SK-N-SH (cell line): ENCODE results near the gene THSD8. TPM values are rescaled to one million over a fixed set of nuclear protein-coding genes. Genes with fewer than 3 reads are reported as not detected.

Experiments used
- CTCF ChIA-PET: fragments of 300-600, 350-600 bp; formaldehyde crosslinking; extraction: SDS; loops from one replicate; lab custom pipeline; 2021; lab: Yijun Ruan, JAX
- POLR2A ChIA-PET: fragments of 350-600 bp; sonication (Branson Sonifier 250); formaldehyde crosslinking; extraction: SDS; loops from one replicate; lab custom pipeline; 2020; ENCODE audit warnings: antibody characterized with exemption, inconsistent platforms; lab: Yijun Ruan, JAX
- DNase-seq: peaks from one replicate; pipeline ENCODE4 v3.0.0; 2012
- H2AFZ ChIP-seq: fragments of 200-600 bp; sonication (generic); 2 replicates; pipeline ENCODE4 v1.8.1; 2016; ENCODE audit warnings: antibody characterized with exemption, mild to moderate bottlenecking, low read depth
- H3F3A ChIP-seq: fragments of 200-600 bp; sonication (generic); replicated peaks from 2 replicates; pipeline ENCODE3; 2016; ENCODE audit warnings: antibody characterized with exemption, mild to moderate bottlenecking; ENCODE audit not compliant: insufficient read depth
- H3K27ac ChIP-seq, 2 experiments: fragments of 200-500 bp in 1 of 2; fragments of 200-600 bp in 1 of 2; sonication (Bioruptor generic) in 1 of 2; sonication (generic), shearing (Covaris generic) in 1 of 2; 2 replicates each; pipeline versions ENCODE4 v1.5.1 to v1.6.1; 2014 to 2016; ENCODE audit warnings: low read depth in 2 of 2, inconsistent platforms in 1 of 2, low read length in 1 of 2, mild to moderate bottlenecking in 1 of 2, mixed read lengths in 1 of 2
- H3K27me3 ChIP-seq: fragments of 200-600 bp; sonication (generic), shearing (Covaris generic); 2 replicates; pipeline ENCODE4 v1.6.1; 2016; ENCODE audit warnings: mixed run types; ENCODE audit not compliant: insufficient read depth
- H3K36me3 ChIP-seq, 2 experiments: fragments of 200-500 bp in 1 of 2; fragments of 200-600 bp in 1 of 2; sonication (Bioruptor generic) in 1 of 2; sonication (generic) in 1 of 2; replicated peaks in 1 of 2; 2 replicates each; pipeline versions ENCODE3 to v1.5.1; 2014 to 2016; ENCODE audit warnings: low read length in 1 of 2, mild to moderate bottlenecking in 1 of 2; ENCODE audit not compliant: insufficient read depth in 2 of 2, control insufficient read depth in 1 of 2
- H3K4me1 ChIP-seq, 2 experiments: fragments of 200-500 bp in 1 of 2; fragments of 200-600 bp in 1 of 2; sonication (Bioruptor generic) in 1 of 2; sonication (generic), shearing (Covaris generic) in 1 of 2; 2 replicates each; pipeline versions ENCODE4 v1.5.1 to v1.6.1; 2014 to 2016; ENCODE audit warnings: low read depth in 1 of 2, low read length in 1 of 2, mixed run types in 1 of 2; ENCODE audit not compliant: insufficient read depth in 2 of 2, control insufficient read depth in 1 of 2
- H3K4me2 ChIP-seq: fragments of 200-600 bp; sonication (generic), shearing (Covaris generic); 2 replicates; pipeline ENCODE4 v1.6.1; 2017; ENCODE audit warnings: mixed run types
- H3K4me3 ChIP-seq, 2 experiments: fragments of 200-500 bp in 1 of 2; fragments of 200-600 bp in 1 of 2; sonication (Bioruptor generic) in 1 of 2; sonication (generic), shearing (Covaris generic) in 1 of 2; 2 replicates each; pipeline versions ENCODE4 v1.5.1 to v1.8.1; 2014 to 2016; ENCODE audit warnings: low read depth in 2 of 2, inconsistent platforms in 1 of 2, low read length in 1 of 2, mild to moderate bottlenecking in 1 of 2, mixed read lengths in 1 of 2, moderate library complexity in 1 of 2
- H3K79me2 ChIP-seq: fragments of 200-600 bp; sonication (generic); 2 replicates; pipeline ENCODE4 v1.8.1; 2017; ENCODE audit warnings: mild to moderate bottlenecking; ENCODE audit not compliant: insufficient read depth
- H3K9ac ChIP-seq: fragments of 200-600 bp; sonication (generic); 2 replicates; pipeline ENCODE4 v1.6.1; 2017; ENCODE audit warnings: mixed run types
- H3K9me2 ChIP-seq: fragments of 200-600 bp; sonication (generic); 2 replicates; pipeline ENCODE4 v1.6.1; 2017; ENCODE audit warnings: mixed run types
- H3K9me3 ChIP-seq: fragments of 200-600 bp; sonication (generic); 2 replicates; pipeline ENCODE4 v1.6.1; 2017; ENCODE audit warnings: mixed run types, mild to moderate bottlenecking, moderate library complexity
- H4K20me1 ChIP-seq: fragments of 200-600 bp; sonication (generic); 2 replicates; pipeline ENCODE4 v1.6.1; 2017; ENCODE audit warnings: mild to moderate bottlenecking, mixed run types; ENCODE audit not compliant: insufficient read depth
- CHD2 ChIP-seq: fragments of 150-350 bp; IDR thresholded peaks from 2 replicates; pipeline ENCODE4 v1.6.1; 2018; ENCODE audit warnings: low read length; ENCODE audit not compliant: partially characterized antibody
- ELF1 ChIP-seq: IDR thresholded peaks from 2 replicates; pipeline ENCODE4 v1.4.0; 2012
- EP300 ChIP-seq, 2 experiments: IDR thresholded peaks; 2 replicates each; pipeline versions ENCODE4 v1.4.0 to v1.6.1; 2012; ENCODE audit warnings: borderline replicate concordance in 1 of 2, low read depth in 1 of 2, low read length in 1 of 2
- EZH2phosphoT487 ChIP-seq: fragments of 200-600 bp; sonication (generic); IDR thresholded peaks from 2 replicates; pipeline ENCODE4 v1.6.1; 2017; ENCODE audit warnings: low read depth, mixed run types, mild to moderate bottlenecking, antibody characterized with exemption, moderate library complexity, borderline replicate concordance
- FOXJ3 ChIP-seq: sonication (generic); formaldehyde crosslinking; IDR thresholded peaks from 2 replicates; pipeline ENCODE4 v1.5.1; 2020; ENCODE audit warnings: mild to moderate bottlenecking, missing genetic modification reagents
- GATA2 ChIP-seq: sonication (generic); formaldehyde crosslinking; IDR thresholded peaks from 2 replicates; pipeline ENCODE4 v1.5.0; 2020; ENCODE audit warnings: mild to moderate bottlenecking, missing genetic modification reagents
- MAX ChIP-seq: IDR thresholded peaks from 2 replicates; pipeline ENCODE4 v1.4.0; 2012; ENCODE audit warnings: low read depth
- MXI1 ChIP-seq: IDR thresholded peaks from 2 replicates; pipeline ENCODE4 v1.6.1; 2012; ENCODE audit warnings: mild to moderate bottlenecking, low read depth, low read length, improper control_type of control experiment
- NRF1 ChIP-seq: IDR thresholded peaks from 2 replicates; pipeline ENCODE4 v1.6.1; 2012; ENCODE audit warnings: low read depth, mild to moderate bottlenecking, low read length
- POLR2AphosphoS5 ChIP-seq: IDR thresholded peaks from 2 replicates; pipeline ENCODE4 v1.6.1; 2012; ENCODE audit warnings: low read depth, low read length
- REST ChIP-seq: IDR thresholded peaks from 2 replicates; pipeline ENCODE4 v1.6.1; 2012; ENCODE audit warnings: mild to moderate bottlenecking, low read depth, low read length, moderate library complexity
- RXRA ChIP-seq: IDR thresholded peaks from 2 replicates; pipeline ENCODE4 v1.4.0; 2012; ENCODE audit warnings: low read depth, mild to moderate bottlenecking, borderline replicate concordance
- TAF1 ChIP-seq: IDR thresholded peaks from 2 replicates; pipeline ENCODE4 v1.6.1; 2012; ENCODE audit warnings: low read depth, mild to moderate bottlenecking, low read length, moderate library complexity, borderline replicate concordance
- USF1 ChIP-seq: IDR thresholded peaks from 2 replicates; pipeline ENCODE4 v1.4.0; 2012; ENCODE audit warnings: low read depth, borderline replicate concordance
- YY1 ChIP-seq: IDR thresholded peaks from 2 replicates; pipeline ENCODE4 v1.4.0; 2012; ENCODE audit warnings: low read depth, mild to moderate bottlenecking
- WGBS: methylation state at CpG from one replicate; pipeline ENCODE4 v1.1.6; 2017; ENCODE audit warnings: low lambda C conversion rate; 5-methylcytosine and 5-hydroxymethylcytosine counted together
- polyA plus RNA-seq, 3 experiments: library from polyadenylated mRNA; depleted of rRNA; stranded (reverse); fragments of >200 nt; gene quantifications; 2 replicates each; pipeline ENCODE4 v1.2.3, GENCODE V29; 2012

THSD8 gene
- polyA plus RNA-seq, 1 of the 3 experiments (the other 2 are of a cell fraction) = not detected

DNA sequence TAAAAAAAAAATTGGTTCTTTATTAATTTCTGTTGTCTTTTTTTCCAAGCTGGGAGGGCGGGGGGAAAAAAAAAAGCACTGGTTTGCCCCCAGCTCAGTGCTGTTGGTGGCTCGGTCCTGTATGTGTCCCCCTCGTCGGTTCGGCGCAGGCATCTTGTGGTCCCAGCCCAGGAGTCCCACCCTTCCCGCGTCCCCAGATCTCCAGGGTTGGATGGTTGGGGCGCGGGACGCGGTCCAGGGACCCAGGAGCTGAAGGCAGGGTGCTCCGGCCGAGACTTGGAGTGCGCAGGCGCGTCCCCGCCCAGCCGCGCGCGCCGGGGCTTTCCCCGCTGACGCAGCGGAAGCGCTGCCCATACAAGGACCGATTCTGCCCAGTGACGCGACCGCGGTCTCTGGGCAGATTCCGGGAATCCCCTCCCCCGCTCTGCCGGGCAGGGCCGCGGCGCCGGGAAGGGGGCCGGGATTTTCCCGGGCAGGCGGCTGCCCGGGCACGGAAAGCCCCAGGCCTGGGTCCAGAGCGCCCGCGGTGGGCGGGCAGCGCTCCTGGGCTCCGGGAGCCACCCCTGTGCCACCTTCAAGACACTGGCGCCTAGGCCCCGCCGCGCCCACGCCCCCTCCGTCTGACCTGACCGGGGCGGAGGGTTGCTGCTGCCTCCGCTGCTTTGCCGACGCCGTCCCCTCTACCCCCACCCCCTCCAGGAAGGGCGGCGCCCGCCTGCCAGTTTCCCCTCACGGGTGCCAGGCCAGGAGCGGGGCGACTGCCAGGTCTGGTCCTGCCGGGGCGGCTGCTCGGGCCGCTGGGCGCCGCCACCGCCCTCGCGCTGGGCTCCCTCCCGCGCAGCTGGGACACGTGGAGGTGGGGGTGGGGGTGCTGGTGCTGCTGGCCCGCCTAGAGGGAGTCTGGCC lies 8.3 kb upstream of the THSD8 start (continued):
- TF ChIP-seq MAX (peak; percentile 90), YY1 (0 out of 2 replicates have a peak, but pooled peaks have one; percentile 23), ELF1 (peak; percentile 34; the same call in 1 of the 2 replicates), NRF1 (peak; percentile 73), EP300 (IDR thresholded peaks at IDR 0.05; ENCODE audit: borderline replicate concordance in 1 of 2, low read depth in 1 of 2, low read length in 1 of 2) (peak in 1 of 2 experiments; percentile 64; a peak in 2 of 4 replicates), EZH2phosphoT487 (no peak), POLR2AphosphoS5 (peak; percentile 69)

- Histone ChIP-seq H3K9me3 (no peaks in the 10 kb centered on the region), H3K79me2 (peaks cover 20% of the 10 kb centered on the region), H3K4me2 (peak overlapping the region; percentile 88), H3K36me3 (peaks cover 0 to 8% of the 10 kb centered on the region in 2 experiments), H4K20me1 (peaks cover 17% of the 10 kb centered on the region), H3F3A (peaks cover 35% of the 10 kb centered on the region), H3K9ac (peak overlapping the region; percentile 95), H3K27ac (peak overlapping the region; percentile 86 to 88), H3K9me2 (no peaks in the 10 kb centered on the region), H3K4me3 (peak overlapping the region; percentile 80 to 88), H2AFZ (peak overlapping the region; percentile 47; the same call in 1 of the 2 replicates), H3K4me1 (peaks cover 13 to 25% of the 10 kb centered on the region in 2 experiments; a peak in 3 of 4 replicates), H3K27me3 (no peaks in the 10 kb centered on the region)
- DNase-seq = no peak
- ChIA-PET POLR2A (interaction anchor here (1.0 to 4.4 kb wide), 3 partner anchors 17 to 22 kb away, joined by 3 to 88 read pairs (median 22); no protein-coding TSS in a partner anchor), CTCF (interaction anchor here (3.1 to 17.1 kb wide), 4 partner anchors 17 to 61 kb away, joined by 19 to 447 read pairs (median 181); partner anchors contain the start of genes HOOK2 and TRIR)
- TF ChIP-seq REST (no peak), MXI1 (no peak), CHD2 (no peak), GATA2 (CRISPR knock-in tag) (no peak), RXRA (no peak), NRF1 (no peak), TAF1 (no peak), USF1 (no peak), ELF1 (no peak), YY1 (no peak), EZH2phosphoT487 (no peak), FOXJ3 (CRISPR knock-in tag) (no peak)
- WGBS = 77% methylated on average over 7 of the region's 7 CpGs
Observed at GRCh38 chr19:12794196-12794941, 7.5 kb upstream of the THSD8 start.
